HG03039 (cell line): ENCODE data around the gene NUB1.
A peak's percentile ranks its signal among the peaks of the same experiment; 100 is the strongest.

Experiments used
- ATAC-seq: cut with Tn5 transposase; IDR thresholded peaks from one replicate; pipeline ENCODE4 v1.9.1; 2021; ENCODE audit warnings: mild to moderate bottlenecking, moderate library complexity; ENCODE audit not compliant: unreplicated experiment

Gene NUB1

DNA sequence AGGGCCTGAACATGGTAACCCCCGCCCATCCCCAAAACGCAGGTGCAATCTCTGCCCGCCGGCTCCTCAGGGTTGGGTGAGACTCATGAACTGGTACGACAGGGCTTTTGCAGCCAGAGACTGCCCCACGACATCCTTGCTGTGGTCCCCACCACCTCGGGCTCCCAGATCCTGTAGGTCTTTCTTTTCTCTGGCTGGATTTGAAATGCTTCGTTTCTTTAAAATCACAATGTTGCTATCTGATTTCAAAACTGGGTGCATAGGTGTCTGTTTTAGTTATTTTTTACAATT, 46.3 kb downstream of the NUB1 start:
- ATAC-seq, result no peak

DNA sequence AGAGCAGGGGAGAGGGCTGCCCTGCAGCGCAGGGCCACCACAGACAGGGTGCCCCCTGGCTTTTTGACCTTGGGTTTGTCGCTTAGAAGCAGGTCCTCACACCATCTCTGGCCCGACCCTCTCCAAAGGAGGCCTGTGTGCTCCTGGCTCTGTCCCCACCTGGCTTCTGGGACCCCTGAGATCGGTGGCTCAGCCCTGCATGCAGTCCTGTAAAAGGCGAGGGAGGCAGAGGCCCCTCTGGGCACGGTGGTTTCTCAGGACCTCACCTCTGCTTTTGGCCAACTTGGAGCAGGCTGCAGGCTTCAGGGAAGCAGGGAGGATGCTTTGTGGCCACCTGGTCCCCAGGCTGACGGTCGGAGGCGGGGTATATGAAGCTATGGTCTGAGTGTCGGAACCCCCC, 46.8 kb downstream of the NUB1 start:
- ATAC-seq, result no peak

DNA sequence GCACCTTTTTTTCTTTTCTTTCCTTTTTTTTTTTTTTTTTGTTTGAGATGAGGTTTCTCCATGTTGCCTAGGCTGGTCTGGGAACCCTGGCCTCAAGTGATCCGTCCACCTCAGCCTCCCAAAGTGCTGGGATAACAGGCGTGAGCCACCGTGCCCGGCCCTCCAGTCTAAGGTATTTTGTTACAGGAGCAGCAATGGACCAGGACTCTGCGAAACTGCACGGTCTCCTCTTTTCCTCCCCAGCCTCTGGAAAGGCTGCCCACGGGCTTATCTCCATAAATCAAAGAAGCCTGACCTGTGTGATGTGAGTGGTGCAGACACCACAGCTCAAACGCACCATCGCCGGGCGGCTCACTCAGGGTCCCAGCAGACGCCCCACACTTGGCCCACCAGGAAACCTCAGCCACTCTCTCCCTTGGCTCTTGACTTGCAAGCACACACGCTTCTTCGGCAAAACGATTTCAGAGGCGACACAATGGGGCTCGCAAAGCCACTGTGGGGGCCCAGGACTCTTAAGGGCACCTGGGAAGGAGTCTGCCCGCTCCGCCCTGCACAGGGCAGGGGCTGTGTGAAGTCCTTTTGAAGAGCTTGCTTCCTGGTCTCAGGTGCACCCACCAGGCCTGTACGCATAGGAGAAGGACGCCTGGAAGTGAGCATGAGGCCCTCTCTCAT, 47.6 kb downstream of the NUB1 start:
- no peak for ATAC-seq

DNA sequence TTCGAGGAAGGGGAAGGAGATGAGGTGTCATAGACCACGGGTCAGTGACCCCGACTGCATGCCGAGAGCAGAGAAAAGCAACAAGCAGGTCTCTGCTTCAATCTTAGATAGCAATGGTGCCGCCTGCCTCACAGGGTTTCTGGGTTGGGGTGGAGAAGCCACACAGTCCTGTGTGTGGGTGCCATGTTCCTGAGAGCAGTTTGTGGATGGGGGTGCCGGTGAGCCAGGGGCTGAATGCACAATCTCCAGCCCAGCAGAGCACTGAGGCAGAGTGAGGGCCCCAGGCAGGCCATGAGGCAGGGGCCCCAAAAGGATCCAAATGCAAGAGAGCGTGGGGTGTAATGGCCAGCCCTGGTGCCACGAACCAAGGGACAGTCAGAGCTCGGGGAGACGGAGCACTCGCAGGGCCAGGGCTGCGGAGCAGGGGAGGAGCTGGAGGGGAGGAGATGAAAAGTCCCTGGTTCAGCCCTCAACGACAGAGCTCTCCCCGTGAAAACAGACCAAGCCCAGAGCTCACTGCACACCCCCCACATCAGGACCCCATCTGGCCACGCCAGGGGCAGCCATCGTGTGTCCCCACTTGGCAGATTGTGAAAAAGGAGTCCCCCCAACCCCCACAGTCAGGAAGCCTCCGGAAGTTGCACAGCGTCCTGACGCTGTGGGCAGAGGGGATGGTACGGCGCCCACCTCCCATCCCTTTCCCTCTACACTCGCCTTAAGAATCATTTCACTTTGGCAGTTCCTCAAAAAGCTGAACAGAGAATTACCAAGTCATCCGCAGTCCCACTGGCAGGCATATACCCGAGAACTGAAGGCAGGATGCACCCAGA, 48.4 kb downstream of the NUB1 start:
- ATAC-seq, result no peak

DNA sequence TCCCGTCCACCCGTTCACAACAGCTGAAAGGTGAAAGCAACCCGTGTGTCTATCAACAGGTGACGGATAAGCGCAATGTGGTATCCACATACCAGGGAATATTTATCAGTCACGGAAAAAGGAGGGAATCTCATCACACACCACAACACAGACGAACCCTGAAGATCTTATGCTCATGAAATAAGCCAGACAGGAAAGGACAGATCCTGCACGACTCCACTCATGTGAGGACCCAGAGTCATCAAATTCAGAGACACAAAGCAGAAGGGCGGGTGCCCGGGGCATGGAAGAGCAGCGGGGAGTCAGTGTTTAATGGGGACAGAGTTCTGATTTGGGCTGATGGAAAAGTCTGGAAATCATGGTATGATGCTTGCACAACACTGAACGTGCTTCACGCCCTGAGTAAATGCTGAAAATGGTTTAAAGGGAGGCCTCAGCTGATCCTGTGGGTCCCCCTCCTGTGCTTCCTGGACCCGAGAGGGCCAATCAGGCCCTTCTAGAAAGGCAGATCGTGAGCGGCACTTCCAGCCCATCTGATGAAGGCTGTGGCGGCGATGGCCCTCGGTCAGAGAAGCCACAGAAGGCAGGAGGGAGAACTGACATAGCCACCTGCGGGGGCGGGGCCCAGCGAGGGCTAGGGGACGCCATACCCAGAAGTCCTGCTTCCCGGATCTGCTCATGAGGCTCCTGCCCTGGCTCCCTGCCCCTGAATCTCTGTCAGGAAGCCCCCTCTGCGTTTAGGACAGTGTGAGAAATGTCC, 49.2 kb downstream of the NUB1 start:
- ATAC-seq, result no peak

DNA sequence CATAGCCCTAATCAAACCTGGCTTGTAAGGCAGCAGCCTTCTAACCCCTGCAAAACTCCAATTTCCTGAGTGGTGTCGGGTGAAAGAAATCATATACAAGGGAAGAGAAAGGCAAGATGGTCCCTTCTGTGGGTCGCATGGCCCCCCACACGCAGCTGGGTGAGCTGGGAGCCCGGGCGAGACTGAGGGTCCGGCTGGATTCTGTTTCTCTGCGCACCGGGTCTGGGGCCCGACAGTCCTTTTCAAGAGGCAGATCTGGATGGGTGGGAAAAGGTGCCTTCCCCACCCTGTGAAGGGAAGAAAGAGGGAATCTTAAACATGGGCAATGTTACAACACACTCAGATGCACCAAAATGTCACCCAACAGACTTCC, 49.7 kb downstream of the NUB1 start:
- no peak for ATAC-seq

DNA sequence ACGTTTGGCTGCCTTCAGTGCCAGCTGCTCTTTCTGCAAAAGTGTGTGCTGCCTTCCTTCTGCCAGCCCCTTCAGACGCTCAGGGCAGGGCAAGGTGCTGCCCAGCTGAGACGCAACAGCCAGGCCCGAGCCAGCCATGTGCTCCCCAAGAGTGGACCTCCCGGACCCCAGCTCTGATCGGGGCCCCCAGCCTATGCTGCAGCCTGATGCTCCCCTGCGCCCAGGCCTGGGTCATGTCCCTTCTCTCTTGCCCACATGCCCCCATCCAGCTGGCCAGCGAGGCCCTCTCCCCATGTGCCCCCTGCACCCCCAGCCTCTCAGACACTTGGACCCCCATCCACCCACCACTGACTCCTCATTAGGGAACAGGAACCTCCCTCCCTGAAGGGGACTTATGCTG, 50.4 kb downstream of the NUB1 start:
- ATAC-seq, result no peak

DNA sequence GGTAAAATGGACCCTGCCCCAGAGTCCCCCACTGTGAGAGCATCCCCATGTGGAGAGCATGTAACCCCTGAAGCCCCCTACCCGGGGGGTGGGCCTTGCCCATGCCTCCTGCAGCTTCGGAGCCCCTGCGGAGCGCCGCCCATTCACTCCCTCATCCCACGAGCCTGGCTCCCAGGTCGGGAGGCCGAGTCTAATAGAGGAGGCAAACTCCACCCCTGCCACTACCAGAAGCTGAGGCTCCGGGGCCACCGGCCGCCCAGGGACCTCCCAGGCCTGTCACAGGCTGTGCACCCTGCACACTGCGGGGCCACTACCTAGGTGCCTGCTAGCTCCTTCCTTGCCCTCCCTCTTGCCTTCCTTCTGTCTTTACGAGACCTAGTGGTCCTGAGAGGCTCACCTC, 50.8 kb downstream of the NUB1 start:
- ATAC-seq, result no peak

DNA sequence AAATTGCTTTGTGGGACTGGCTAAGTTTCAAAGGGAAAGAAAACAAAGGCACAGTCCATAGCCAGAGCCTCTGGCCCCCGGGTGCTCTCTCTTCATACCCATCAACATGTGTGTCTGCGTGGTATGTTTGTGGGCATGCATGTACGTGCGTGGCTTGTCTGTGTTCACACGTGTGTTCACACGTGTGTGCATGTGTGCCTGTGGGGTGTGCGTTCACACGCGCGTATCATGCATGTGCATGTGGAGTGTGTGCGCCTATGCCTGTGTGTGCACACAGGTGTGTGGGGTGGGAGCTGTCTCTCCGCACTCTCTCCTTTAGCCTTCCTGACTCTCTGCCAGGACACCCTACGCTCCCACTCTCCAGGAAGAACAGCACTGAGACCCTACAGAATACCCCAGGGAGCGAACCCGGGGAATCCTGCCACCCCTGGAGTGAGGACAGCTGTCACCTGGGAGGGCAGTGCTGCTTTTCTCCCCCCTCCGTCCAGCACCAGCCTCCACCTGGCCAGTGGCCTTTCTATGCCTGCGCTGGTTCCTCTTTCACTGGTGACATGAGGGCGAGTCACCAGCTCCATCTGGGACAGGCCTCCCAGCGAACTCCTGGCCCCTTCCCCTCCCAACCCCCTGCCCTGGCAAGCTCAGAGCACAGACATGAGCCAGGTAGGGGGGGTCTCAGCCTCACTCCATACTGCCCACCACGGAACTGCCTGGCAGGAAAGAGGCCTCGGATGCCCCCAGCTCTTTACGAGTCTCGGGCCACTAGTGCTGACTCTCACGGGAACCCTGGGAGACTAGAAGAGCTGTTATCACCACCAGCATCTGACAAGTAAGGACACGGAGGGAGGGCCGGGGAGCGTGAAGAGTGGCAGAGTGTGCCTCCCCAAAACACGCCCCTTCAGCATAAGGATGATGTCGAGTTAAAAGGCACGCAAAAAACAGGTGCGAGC, 51.7 kb downstream of the NUB1 start:
- no peak for ATAC-seq

DNA sequence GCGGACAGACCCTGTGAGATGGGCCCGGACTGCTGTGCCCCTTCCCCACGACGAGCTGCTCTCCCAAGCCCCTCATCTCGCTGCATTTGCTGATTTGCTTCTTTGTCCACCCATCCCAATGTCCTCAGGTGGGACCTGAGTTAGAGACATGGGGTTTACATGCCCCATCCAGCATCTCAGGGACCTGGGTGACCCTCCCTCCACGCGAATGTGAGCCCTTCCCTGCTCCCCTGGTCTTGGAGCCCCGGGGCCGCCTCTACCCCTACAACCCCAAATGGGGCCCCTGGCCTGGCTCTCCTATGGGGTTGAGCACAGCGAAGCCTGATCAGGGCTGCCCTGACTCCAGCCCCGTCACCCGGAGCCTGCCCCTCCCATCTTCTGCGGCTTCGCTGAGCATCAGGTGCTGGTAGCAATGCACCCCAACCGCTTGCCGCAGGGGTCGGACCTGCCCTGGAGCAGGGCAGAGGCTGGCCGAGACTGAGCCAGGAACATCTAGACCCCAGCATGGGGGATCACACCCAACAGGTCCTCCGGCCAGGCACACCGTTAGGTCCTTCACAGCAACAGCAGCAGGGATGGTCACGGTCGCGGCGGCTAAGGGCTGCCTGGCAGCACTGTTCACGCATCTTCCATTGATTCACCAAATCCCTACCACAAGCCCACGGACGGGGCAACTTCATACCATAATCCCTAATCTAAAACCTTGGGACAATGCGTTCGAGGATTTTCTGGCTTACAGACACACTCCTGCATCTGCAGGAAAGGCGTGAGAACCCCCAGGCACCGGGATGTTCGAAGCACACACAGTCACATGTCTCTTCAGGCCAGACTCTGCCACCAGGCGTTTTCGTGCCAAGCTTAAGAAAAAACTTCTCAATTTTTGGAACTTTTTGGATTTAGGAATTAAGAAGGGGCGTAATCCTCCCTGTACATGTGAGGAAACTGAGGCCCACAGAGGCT, 52.7 kb downstream of the NUB1 start:
- no peak for ATAC-seq

DNA sequence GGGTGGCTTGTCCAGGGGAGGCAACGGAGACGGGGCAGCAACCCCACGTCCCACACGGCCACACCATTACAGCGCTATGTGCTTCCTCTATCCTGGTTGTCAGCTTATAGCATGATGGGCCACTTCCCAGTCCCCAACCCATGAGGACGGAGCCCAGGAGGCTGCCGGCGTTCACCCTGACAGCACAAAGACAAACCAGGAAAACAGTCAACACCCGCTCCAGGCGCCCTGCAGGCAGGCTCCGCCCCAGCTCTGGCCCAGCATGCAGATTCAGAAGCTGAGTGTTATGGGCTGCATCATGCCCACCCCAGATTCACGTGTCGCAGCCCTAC, 53.4 kb downstream of the NUB1 start:
- ATAC-seq, result no peak

DNA sequence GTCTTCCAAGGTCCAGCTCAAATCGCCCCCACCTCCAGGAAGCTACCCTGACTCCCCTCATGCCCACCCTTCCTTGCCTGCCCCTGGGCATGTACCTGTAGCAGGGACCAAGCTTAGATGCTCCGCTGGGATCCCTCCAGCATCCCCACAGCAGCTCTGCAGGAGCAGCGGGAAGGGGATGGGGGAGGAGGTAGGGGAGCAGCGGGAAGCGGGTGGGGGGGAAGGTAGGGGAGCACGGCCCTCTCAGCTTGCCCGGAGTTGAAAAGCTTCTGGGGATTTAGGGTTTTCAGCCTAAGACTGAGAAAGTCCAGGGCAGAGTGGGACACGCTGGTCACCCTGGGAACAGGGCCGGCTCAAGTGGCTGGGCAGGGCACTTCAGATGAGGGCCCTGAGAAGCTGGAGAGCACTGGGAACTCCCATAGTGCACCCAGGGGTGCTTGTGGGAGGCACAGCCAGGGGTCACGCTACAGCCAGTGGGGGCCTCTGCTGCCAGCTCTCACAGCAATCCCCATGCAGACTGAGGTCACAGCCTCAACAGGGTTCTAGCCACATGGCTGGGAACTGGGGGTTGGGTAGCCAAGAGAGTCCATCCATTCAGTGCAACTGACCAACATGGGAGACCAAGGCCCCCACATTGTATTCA, 54.8 kb downstream of the NUB1 start:
- no peak for ATAC-seq

DNA sequence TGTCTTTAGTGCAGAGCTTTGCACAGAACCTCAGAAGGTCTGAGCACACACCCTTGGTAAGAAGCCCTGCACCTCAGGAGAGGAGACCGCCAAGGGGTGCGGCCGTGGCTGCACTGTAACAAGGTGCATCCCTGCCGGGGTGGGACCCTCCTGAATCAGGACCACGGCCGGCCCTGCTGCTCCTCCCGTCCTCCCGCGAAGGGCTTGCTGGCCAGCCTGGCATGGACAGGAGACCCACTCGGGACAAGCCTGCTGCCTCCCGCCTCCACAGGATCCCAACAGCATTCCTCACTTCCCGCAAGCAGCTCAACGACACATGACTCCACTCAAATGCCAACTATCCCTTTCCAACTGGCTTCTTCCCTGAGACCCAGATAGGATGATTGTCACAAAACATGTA, 55.4 kb downstream of the NUB1 start:
- ATAC-seq, result no peak

DNA sequence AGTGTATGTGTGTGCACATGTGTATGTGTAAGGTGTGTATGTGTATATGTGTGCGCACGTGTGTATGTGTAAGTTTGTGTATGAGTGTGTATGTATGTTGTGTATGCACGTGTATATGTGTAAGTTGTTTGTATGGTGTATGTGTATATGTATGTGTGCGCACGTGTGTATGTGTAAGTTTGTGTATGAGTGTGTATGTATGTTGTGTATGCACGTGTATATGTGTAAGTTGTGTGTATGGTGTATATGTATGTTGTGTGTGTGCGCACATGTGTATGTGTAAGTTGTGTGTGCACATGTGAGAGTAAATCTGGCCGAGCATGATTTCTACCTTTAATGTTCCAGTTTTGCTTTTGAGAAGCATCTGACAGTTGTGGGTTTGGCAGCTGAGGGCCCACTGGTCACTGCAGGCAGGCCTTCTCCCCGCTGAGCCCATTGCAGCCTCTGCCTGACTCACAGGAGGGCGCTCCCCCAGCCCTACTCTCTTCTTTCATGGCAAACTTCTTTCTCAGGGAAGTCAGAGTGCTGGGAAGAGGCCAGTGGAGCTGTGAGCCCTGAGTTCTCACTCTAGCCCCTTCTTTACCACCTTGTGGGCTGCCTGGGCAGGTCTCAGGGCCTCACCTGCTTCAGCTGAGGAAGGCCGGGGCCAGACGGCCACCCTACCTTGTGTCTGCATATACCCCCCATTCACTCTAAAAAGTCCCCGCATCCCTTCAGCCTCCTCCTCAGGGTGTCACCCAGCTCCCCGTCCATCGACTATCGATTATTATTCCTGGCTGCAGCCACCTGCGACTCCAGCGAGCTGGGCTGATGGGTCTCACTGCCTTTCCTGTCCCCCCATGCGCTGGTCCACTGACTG, 57.1 kb downstream of the NUB1 start:
- ATAC-seq, result no peak

DNA sequence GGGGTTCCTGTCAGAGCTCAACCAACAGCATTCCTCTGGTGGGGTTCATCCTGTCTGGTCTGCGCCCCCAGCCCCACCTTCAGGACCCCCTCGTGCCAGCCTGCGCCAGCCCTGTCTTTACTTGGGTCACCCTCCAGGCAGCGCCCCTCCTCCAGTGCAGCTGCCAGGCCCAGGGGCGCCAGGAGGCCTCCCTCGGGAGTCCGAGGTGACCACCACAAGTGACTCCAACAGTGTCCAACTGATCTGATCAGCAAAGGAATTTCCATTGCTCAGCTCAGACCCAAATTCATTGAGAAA, 57.6 kb downstream of the NUB1 start:
- ATAC-seq, result no peak

DNA sequence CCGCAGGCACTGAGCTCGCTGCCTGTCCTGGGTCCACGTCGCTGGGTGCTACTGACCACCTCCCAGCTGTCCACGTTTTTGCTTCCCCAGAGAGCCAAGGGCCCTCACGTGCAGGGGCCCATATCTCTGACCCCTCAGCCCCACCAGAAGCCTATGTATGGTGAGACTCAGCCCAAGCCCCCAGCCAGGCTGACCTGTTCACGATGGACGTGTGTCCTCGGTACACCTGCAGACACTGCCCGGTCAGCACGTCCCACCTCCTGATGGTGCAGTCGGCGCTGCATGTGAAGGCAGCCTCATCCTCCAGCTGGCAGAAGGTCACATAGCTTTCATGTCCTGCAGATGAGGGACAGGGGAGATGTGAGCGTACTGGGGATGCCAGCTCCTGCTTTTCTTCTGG, 58.3 kb downstream of the NUB1 start:
- ATAC-seq, result no peak

DNA sequence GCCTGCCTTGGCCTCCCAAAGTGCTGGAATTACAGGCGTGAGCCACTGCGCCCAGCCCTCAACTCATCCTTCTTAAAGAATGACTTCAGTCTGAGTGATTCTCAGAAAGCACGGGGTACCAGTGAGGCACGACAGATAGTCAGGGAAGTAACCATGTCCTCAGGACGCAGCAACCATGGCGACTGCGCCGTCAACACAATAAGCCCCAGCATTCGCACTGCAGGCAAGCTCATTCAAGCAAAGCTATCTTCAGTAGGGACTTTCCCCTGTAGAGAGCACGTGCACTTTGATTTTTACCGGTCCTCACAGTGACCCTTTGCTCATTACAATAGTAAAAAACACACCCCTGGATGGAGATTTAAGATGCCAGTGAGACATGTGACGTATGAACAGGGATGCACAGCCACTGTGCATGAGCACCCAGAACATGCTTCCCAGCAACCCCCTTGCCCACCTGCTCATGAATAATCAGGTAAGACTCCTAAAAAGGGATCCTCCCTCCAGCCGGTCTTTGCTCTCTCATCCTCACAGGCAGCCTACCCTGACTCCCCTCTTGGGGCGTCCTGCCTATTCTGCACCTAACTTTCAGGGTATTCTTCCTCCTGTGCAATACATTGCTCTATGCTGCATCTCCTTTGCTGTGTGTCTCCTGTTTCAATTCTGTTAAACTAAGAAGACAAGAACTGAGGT, 59.2 kb downstream of the NUB1 start:
- peak; percentile 63 for ATAC-seq
